GM23248 (cell line): ENCODE results near the gene ASS1.

Source experiments
- EZH2 ChIP-seq: fragments of 200-600 bp; sonication (generic); IDR thresholded peaks from 2 replicates; pipeline ENCODE4 v1.6.1; 2018; ENCODE audit warnings: antibody characterized with exemption, mild to moderate bottlenecking; ENCODE audit not compliant: insufficient read depth, poor library complexity, severe bottlenecking
- EZH2phosphoT487 ChIP-seq: fragments of 200-600 bp; sonication (generic); IDR thresholded peaks from 2 replicates; pipeline ENCODE4 v1.6.1; 2018; ENCODE audit warnings: antibody characterized with exemption, moderate library complexity, mild to moderate bottlenecking, low read depth; ENCODE audit not compliant: insufficient read depth

- TF ChIP-seq EZH2phosphoT487 (no peak), EZH2 (no peak)
Observed at GRCh38 chr9:130452835-130453234, 8.1 kb downstream of the ASS1 start.
